Right cardiac atrium (tissue), 5 donors: ENCODE results near the gene SNX9. TPM values are rescaled to one million over a fixed set of nuclear protein-coding genes. Genes with fewer than 3 reads are reported as not detected.
A peak's percentile ranks its signal among the peaks of the same experiment; 100 is the strongest.
"Not testable (repeated sequence)": the region's sequence is repeated elsewhere in the genome, so short reads cannot be mapped to it uniquely, and the experiment has no call there.

Source experiments
- ATAC-seq, 2 donors: fragments of 200-7000 bp; cut with Tn5 transposase; one replicate each; pipeline versions ENCODE4 v1.8.0 to v1.9.1; 2020; ENCODE audit warnings: moderate library complexity in 2 of 2, mild to moderate bottlenecking in 1 of 2
- DNase-seq, 3 donors: peaks; one replicate each; pipeline ENCODE4 v3.0.0-alpha.2; 2020
- H3K27ac ChIP-seq: one replicate; pipeline ENCODE4 v1.5.1; 2013; ENCODE audit warnings: mild to moderate bottlenecking, low read length, control low read depth, moderate library complexity
- H3K27me3 ChIP-seq: one replicate; pipeline ENCODE4 v1.6.1; 2013; ENCODE audit not compliant: control insufficient read depth, insufficient read depth
- H3K4me1 ChIP-seq: one replicate; pipeline ENCODE4 v1.6.1; 2013; ENCODE audit warnings: low read length; ENCODE audit not compliant: control insufficient read depth, insufficient read depth
- H3K4me3 ChIP-seq: one replicate; pipeline ENCODE4 v1.5.1; 2013; ENCODE audit warnings: low read length, control low read depth
- H3K9me3 ChIP-seq: one replicate; pipeline ENCODE4 v1.6.1; 2013; ENCODE audit warnings: low read length; ENCODE audit not compliant: control insufficient read depth
- WGBS: extraction: QIAGEN DNeasy Blood & Tissue Kit; methylation state at CpG from one replicate; pipeline ENCODE4 v1.1.7; 2013; 5-methylcytosine and 5-hydroxymethylcytosine counted together
- intact Hi-C, 4 donors: fragments of 100-400 bp; cut with DNase I; formaldehyde crosslinking; loops; one replicate each; pipeline versions ENCODE4 v1.11.0 to v1.14.0; 2022 to 2023
- polyA plus RNA-seq: library from polyadenylated mRNA; stranded (reverse); fragments of 200-250 nt; gene quantifications from one replicate; pipeline ENCODE4 v1.2.3, GENCODE V29; 2013
- total RNA-seq, 4 donors: library from RNA; stranded (reverse); fragmentation: NEBNext Ultra II Directional; extraction: Animal tissue kit (Norgen Biotek cat#: 25700); gene quantifications; one replicate each; pipeline ENCODE4 v1.2.1, GENCODE V29; 2021
- donor health status: healthy with polysubstance abuse.
- donor health status: DM: no; HTN: yes; CAD: no.
- donor health status: DM: no; HTN: no; CAD: no.
- donor health status: DM: no; HTN: yes; CAD: no; lungs with severe emphysema.
- donor health status: DM: yes; HTN: yes; CAD: no.

SNX9 gene
- total and polyA plus RNA-seq, 5 donors: 24.1 to 41.9 (median 36.2) TPM

GRCh38 chr6:157834549-157834948 is 11.5 kb downstream of the SNX9 start:
- ATAC-seq: peak in 1 of 2 donors; percentile 32
- Histone ChIP-seq H3K27ac (no peak overlapping the region), H3K4me1 (peaks cover 19% of the 10 kb centered on the region), H3K4me3 (no peak overlapping the region), H3K9me3 (no peaks in the 10 kb centered on the region), H3K27me3 (no peaks in the 10 kb centered on the region)
- DNase-seq: no peak
- intact Hi-C loops: no loop called here
- 87% methylated on average over 6 of the region's 6 CpGs for WGBS

DNA sequence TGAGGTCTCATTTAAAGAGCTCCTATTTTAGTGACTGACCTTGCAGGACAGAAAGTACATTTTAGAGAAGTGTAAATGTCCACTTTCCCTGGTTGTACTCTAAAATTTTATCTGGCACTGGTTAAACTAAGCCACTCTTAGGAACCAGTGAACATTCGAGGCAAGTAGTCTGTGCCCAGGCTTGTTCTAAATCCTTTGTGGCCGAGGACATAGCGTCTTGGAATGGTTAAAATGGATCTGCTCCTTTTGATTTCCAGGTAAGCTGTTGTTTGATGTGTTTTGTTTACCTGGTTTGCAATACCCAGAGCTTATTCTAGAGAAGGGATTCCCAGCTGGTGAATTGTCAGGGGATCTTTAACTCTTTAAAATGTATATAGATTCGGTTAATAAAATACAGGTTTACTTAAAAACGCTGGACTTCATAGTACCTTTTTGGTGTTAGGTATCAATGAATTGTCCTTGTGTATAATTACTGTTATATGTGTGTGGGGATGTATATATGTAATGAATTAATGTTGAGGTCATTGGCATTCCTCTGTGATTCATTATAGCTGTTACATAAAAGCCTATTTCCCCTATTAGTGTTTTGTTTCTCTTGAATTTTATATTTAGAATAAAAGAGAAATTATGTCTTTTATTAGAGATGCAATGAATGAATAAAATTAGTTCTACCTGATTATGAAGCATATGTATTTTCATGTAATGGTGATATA is 15.8 kb downstream of the SNX9 start:
- 81% methylated on average over 5 of the region's 5 CpGs for WGBS
- intact Hi-C loops: no loop called here
- H3K9me3 ChIP-seq: no peaks in the 10 kb centered on the region
- H3K4me1 ChIP-seq: peaks cover 20% of the 10 kb centered on the region
- H3K4me3 ChIP-seq: no peak overlapping the region
- no peak overlapping the region for H3K27ac ChIP-seq
- no peaks in the 10 kb centered on the region for H3K27me3 ChIP-seq
- DNase-seq: no peak
- no peak for ATAC-seq

- ATAC-seq (no peak), DNase-seq (no peak)
- Histone ChIP-seq H3K4me1 (peaks cover 20% of the 10 kb centered on the region), H3K9me3 (no peaks in the 10 kb centered on the region), H3K27ac (no peak overlapping the region), H3K27me3 (no peaks in the 10 kb centered on the region), H3K4me3 (no peak overlapping the region)
- intact Hi-C loops: no loop called here
- 97% methylated on average over 5 of the region's 5 CpGs for WGBS
These were observed 16.6 kb downstream of the SNX9 start for GRCh38 chr6:157839606-157840005.

DNA sequence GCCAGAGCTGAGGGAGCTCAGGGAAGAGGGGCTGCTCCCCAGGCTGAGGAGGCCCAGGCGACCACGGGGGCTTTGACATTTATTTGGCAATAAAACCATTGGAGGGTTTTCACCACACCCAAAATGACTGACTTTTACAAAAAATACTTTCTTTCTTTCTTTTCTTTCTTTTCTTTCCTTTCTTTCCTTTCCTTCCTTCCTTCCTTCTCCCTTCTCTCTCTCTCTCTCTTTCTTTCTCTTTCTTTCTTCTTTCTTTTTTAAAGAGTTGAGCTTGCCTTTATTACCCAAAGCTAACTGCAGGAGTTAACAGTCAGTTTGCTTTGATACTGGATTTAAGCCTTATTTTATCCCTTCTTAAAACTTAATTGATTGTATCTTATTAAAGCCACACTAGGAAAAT is 17.2 kb downstream of the SNX9 start:
- peaks cover 20% of the 10 kb centered on the region for H3K4me1 ChIP-seq
- intact Hi-C loops: no loop called here
- no peak for ATAC-seq
- no peak for DNase-seq
- H3K9me3 ChIP-seq: no peaks in the 10 kb centered on the region
- whole genome bisulfite sequencing: 70% methylated on average over 2 of the region's 2 CpGs
- H3K27ac ChIP-seq: no peak overlapping the region
- H3K4me3 ChIP-seq: no peak overlapping the region
- H3K27me3 ChIP-seq: no peaks in the 10 kb centered on the region

GRCh38 chr6:157840776-157841175 is 17.7 kb downstream of the SNX9 start:
- H3K4me3 ChIP-seq: no peak overlapping the region
- intact Hi-C loops: no loop called here
- no peaks in the 10 kb centered on the region for H3K9me3 ChIP-seq
- peaks cover 19% of the 10 kb centered on the region for H3K4me1 ChIP-seq
- DNase-seq: no peak
- no peak for ATAC-seq
- WGBS: 46% methylated on average over 6 of the region's 6 CpGs
- no peaks in the 10 kb centered on the region for H3K27me3 ChIP-seq
- H3K27ac ChIP-seq: no peak overlapping the region

- intact Hi-C loops: no loop called here
- Histone ChIP-seq H3K9me3 (no peaks in the 10 kb centered on the region), H3K27ac (no peak overlapping the region), H3K4me3 (no peak overlapping the region), H3K4me1 (peaks cover 20% of the 10 kb centered on the region), H3K27me3 (no peaks in the 10 kb centered on the region)
- ATAC-seq (peak; percentile 50 to 69), DNase-seq (no peak)
- 64% methylated on average over 2 of the region's 2 CpGs for WGBS
These were observed 18.3 kb downstream of the SNX9 start for GRCh38 chr6:157841211-157841840.

DNA sequence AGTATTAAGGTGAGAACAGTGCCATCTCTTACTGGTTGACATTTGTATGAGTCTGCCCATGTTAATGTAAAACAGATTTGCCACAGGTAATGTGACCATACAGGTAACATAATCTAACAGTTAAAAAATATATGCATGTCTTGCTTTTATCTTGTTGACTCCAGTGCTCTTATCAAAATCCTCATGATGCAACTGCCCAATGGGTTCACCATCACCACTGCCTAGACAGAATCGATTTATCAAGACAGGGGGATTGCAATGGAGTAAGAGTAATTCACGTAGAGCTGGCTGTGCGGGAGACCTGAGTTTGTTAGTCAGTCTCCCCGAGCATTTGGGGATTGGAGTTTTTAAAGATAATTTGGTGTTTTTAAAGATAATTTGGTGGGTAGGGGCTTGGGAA is 19.2 kb downstream of the SNX9 start:
- peaks cover 23% of the 10 kb centered on the region for H3K4me1 ChIP-seq

DNA sequence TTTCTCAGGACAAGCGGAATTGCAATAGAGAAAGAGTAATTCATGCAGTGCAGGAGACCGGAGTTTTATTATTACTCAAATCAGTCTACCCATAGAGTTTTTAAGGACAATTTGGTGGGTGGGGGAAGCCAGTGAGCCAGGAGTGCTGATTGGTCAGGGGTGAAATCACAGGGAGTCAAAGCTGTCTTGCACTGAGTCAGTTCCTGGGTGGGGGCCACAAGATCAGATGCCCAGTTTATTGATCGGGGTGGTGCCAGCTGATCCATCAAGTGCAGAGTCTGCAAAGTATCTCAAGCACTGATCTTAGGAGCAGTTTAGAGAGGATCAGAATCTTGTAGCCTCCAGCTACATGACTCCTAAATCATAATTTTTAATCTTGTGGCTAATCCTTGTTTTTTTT is 21.1 kb downstream of the SNX9 start:
- H3K4me1 ChIP-seq: peaks cover 26% of the 10 kb centered on the region
- H3K4me3 ChIP-seq, H3K27me3 ChIP-seq, H3K9me3 ChIP-seq, ATAC-seq, intact Hi-C loops, H3K27ac ChIP-seq, DNase-seq: not testable (repeated sequence)
- 93% methylated on average over 3 of the region's 3 CpGs for WGBS

More for the DNA sequence above, 19.2 kb downstream of the SNX9 start:
- no peak overlapping the region for H3K4me3 ChIP-seq
- intact Hi-C loops: no loop called here
- H3K27ac ChIP-seq: no peak overlapping the region
- no peak for ATAC-seq
- DNase-seq: no peak
- H3K27me3 ChIP-seq: no peaks in the 10 kb centered on the region
- H3K9me3 ChIP-seq: no peaks in the 10 kb centered on the region
- WGBS: 96% methylated on average over 4 of the region's 4 CpGs

GRCh38 chr6:157845493-157846259 is 22.6 kb downstream of the SNX9 start:
- peaks cover 22% of the 10 kb centered on the region for H3K4me1 ChIP-seq

GRCh38 chr6:157847846-157848245 is 24.8 kb downstream of the SNX9 start:
- H3K27ac ChIP-seq: no peak overlapping the region
- H3K4me3 ChIP-seq: no peak overlapping the region
- DNase-seq (no peak), ATAC-seq (no peak)
- H3K27me3 ChIP-seq: no peaks in the 10 kb centered on the region
- H3K4me1 ChIP-seq: peaks cover 16% of the 10 kb centered on the region
- intact Hi-C loops: no loop called here
- WGBS: 97% methylated on average over 2 of the region's 2 CpGs
- H3K9me3 ChIP-seq: no peaks in the 10 kb centered on the region

More at GRCh38 chr6:157845493-157846259, 22.6 kb downstream of the SNX9 start:
- WGBS: 89% methylated on average over 6 of the region's 6 CpGs
- intact Hi-C loops: no loop called here
- H3K27me3 ChIP-seq: no peaks in the 10 kb centered on the region
- H3K4me3 ChIP-seq: no peak overlapping the region
- DNase-seq (no peak), ATAC-seq (no peak)
- H3K9me3 ChIP-seq: no peaks in the 10 kb centered on the region
- no peak overlapping the region for H3K27ac ChIP-seq

DNA sequence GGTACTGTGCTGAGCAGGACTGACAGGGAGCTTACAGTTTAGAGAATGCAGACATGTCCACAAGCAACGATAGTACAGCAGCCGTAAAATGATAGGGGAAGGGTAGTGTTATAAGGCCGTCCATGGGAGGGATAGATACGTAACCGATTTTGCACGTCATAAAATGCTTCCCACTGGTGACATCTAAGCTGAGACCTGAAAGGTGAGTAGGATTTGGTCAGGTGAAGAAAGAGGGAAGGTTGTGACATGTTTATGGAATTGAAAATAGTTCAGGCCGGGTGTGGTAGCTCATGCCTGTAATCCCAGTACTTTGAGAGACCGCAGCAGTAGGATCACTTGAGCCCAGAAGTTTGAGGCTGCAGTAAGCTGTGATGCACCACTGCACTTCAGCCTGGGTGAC is 25.6 kb downstream of the SNX9 start:
- WGBS: 93% methylated on average over 8 of the region's 8 CpGs
- no peak for ATAC-seq
- DNase-seq: no peak
- H3K4me3 ChIP-seq: no peak overlapping the region
- intact Hi-C loops: no loop called here
- peaks cover 16% of the 10 kb centered on the region for H3K4me1 ChIP-seq
- no peaks in the 10 kb centered on the region for H3K27me3 ChIP-seq
- no peaks in the 10 kb centered on the region for H3K9me3 ChIP-seq
- no peak overlapping the region for H3K27ac ChIP-seq
